IPS DF 19.7 (cell line): ENCODE measurements around the gene ZNF580.

Experiments used
- DNase-seq: peaks from one replicate; pipeline ENCODE4 v3.0.0-alpha.2; 2013; ENCODE audit warnings: low read depth, low spot score

The ZNF580 gene

DNA sequence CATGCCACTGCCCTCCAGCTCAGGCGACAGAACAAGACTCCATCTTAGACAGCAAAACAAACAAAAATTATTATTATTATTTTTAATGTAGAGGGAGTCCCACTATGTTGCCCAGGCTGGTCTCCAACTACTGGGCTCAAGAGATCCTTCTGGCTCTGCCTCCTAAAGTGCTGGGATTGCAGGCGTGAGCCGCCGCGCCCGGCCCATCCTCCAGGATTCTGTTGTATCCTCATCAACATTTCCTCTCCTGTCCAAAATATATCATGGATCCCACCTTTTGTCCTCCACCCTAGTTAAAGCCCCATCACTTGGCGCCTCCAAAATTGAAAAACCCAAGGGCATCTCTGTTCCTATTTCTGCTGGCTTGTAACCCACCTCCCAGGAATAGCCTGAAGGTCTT, 17.7 kb upstream of the ZNF580 start:
- no peak for DNase-seq

DNA sequence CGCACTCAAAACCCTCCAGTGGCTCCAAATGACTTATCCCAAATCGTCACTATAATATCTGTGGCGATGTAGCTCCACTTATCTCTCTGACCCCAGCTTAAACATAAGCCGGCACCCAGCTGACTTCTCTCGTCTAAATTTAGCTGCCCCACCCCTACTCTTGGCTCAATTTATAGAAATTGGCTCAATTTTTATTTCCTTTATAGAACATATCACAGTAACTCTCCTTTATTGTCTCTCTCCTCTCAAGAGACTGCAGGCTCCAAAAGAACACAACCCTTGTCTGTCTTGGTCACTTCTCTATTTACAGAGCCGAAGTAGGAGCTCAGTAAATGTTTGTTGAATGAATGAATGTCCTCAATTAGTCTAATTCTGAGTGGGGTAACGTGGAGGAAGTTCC, 17.2 kb upstream of the ZNF580 start:
- DNase-seq = no peak

DNA sequence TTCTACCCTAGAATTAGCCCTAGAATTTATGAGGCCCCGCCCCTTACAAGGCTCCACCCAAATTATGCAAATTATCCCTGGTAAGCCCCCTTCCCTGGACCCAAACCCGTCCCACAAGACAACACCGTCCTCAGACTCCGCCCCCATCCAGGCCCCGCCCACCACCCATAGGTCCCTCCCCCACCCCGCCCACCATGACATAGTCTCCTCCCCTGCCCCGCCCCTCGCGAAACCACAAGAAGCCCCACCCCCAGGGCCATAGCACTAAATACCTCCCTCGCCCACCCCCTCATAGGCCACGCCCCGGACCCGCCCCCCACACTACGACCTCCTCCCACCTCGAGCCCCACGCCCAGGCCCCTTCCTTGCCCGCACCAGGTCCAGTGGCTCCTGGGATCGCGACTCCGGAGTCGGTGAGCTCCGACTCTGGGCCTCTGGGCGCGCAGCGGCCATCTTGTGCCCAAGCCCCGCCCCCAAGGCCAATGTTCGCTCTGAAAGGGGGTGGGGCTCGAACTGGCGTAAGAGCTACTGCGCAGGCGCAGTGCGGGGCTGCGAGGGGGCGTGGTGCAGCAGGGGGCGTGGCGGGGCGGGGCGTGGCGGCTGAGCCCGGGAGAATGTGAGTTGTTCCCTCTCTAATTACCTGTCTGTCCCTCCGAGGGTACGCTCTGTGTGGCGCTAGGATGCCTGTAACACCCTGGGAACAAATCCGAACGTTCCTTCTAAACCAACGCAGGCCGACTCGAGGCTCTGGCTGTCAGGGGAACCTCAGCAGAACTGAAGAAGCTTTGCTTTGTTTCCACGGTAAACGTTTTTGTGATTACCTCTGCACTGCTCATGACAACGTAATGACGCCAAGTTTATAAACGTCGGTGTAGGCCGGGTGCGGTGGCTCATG, 16.4 kb upstream of the ZNF580 start, which contains the start of gene ZNF784:
Gene ZNF784 (minus strand): TSS at position 458 of the 895 bp plus-strand sequence. CDS start 5 bp downstream, at position 453.
- no peak for DNase-seq

DNA sequence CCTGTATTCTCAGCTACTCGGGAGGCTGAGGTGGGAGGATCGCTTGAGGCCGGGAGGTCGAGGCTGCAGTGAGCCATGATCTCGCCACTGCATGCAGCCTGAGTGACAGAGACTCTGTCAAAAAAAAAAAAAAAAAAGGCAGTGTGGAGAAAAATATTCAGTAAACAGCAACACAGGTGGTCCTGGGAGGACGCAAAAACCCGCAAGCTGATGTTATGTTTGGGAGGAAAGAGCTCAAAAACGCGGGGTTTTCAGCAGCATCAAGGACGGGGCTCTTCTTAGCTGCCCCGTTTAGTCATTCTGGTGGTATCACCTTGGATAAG, 15.8 kb upstream of the ZNF580 start:
- DNase-seq = no peak

DNA sequence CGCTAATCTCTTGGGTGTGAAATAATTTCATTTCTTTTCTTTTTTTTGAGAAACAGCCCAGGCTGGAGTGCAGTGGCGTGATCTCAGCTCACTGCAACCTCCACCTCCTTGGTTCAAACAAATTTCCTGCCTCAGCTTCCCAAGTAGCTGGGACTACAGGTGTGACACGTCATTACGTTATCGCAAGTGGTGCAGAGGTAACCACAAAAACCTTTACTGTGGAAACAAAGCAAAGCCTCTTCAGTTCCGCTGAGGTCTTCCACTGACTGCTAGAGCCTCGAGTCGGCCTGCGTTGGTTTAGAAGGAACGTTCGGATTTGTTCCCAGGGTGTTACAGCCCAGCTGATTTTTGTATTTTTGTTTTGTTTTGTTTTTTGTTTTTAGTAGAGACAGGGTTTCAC, 14.5 kb upstream of the ZNF580 start:
- no peak for DNase-seq

DNA sequence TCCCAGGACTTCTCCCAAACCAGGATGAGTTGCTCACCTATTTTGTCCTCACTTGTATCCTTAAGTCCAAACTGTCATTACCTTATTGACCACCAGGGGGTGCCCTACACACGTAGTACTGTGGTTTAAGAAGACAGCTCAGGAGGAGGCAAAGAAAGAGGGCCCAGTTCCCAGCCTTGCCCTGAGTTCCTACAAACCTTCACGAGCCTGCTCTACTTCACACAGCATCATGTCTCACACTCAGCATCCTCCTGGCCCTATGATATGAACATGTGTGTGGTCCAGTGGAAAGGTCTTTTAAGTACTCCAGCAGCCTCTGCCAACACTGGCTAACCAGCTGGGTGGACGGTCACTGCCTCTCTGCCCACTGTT, 8.4 kb upstream of the ZNF580 start:
- no peak for DNase-seq

DNA sequence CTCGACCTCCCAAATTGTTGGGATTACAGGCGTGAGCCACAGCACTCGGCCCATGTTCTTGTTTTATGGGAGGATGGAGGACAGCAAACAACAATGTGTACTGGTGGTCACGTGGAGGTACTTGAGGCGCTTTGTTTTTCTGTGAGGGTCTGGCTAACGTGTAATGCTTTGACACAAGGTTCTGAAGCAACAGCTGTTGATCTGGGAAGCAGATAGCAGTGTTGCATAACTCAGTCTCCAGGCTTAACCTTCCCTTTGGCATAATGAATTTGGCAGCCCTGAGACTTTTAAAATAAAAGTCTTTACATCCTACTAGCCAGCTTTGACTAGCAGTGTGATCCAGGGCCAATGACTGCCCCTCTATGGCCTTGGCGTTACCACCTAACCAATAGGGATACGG, 6.9 kb upstream of the ZNF580 start:
- no peak for DNase-seq

DNA sequence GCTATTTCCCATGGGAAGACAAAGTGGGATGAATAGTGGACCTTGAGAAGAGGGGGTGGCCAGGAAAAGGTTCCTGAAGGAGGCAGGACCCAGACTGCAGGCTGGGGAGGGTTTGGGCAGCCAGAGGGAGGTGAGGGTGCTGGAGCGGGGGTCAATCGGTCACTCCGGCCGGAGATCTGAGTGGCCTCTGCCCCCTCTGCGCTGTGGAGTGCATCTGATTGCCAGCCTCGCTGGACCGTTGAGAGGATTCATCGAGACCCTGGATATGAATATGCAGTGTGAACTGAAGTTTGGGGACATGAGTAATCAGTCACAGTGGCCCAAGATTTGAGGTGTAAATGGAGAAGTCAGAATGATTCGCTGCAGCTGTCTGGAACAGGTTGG, 5.5 kb upstream of the ZNF580 start:
- DNase-seq = no peak

DNA sequence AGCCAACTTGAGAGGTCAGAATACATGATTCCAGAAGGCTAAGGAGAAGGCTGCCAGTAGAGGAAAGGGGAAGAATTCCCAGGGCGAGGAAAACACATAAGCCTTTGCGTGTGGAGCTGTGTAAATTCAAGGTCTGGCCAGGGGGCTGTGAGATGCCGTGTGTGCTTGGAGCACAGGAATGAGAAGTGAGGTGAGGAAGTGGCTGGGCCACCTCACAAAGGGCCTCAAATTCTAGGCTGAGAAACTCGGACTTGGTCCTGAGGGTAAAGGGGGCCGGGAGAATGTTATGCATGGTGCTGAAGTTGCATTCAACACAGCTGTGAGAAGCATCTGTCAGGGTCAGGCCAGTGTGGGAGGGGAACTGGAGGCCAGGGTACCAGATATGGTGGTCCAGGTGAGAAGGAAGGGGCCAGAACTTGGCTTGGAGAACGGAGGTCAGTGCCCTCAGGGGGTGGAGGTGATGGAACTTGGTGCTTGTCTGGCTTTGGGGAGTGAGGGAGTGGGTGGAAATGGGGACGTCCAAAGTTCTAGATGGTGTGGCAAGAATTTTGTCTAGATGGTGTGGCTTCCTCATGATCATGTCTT, 4.9 kb upstream of the ZNF580 start:
- DNase-seq = no peak

DNA sequence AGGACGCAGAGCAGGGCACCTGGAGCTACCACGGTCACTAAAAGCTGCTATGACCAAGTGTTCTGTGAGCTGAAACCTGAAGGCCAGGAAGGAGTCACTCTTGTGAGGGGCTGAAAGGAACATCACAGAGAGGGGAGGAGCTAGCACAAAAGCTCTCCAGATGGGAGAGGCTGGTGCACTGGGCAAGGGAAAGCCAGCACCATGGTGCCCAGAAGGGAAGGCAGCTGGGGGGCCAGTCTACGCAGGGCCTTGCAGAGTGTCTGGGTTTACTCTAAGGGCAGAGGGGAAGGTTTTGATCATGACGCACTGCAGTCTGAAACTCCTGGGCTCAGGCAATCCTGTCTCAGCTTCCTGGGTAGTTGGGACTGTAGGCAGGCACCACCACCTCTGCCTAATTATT, 4.1 kb upstream of the ZNF580 start:
- DNase-seq = no peak

DNA sequence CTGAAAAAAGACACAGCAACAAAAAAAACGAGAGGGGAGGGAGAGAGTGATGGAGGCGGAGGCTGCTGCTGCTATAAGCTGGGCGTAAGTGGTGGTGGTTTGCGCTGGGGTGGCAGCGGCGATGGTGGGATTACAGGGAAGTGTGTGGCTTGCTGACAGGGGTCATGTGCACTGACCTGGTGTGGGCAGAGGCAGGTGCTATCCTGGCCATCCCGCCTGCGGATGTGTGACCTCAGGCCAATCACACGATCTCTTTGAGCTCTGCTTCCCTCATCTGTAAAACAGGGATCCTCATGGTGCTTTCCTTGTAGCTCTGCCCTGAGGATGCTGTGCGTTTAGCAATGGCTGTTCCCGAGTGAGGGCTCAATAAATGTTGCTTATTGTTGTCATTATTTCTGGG, 3.3 kb upstream of the ZNF580 start:
- DNase-seq = no peak

DNA sequence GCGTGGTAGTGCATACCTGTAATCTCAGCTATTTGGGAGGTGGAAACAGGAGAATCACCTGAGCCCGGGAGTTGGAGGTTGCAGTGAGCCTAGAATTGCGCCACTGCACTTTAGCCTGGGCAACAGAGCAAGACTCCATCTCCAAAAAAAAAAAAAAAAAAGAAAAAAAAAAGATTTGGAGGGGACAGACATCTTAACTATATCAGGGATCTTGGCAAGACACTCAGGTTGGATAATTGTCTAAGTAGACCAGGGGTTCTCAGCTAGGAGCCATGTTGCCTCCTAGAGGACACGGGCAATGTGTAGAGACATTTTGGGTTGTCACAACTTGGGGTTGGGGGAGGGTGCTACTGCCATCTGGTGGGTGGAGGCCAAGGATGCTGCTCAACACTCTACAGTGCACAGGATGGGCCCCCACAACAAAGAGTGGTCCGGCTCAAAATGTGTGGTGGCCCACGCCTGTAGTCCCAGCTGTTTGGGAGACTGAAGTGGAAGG, 1.9 kb upstream of the ZNF580 start:
- no peak for DNase-seq

DNA sequence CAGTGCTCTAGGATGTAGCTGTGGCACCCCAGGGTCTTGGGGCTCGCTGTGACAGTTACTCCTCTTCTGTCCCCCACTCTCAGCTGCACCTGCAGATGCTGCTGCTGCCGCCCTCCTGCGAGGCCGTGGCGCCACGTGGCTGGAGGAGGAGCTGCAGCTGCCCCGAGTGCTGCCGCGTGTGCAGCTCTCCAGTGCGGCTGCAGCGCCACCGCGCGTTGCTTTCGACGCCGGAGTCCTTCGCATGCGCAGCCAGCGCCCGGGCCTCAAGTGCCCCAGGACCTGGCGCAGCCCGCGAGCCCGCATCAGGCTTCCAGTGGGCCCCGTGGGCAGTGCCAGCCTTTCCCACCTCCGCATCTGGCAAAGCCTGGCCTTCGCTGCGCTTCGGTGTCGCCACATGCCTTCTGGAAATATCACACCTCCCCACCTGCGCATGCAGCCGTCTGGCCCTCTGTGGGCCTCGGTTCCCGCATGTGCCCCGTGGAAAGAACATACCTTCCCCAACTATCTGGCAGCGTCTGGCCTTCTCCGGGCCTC, 692 bp upstream of the ZNF580 start:
- no peak for DNase-seq

DNA sequence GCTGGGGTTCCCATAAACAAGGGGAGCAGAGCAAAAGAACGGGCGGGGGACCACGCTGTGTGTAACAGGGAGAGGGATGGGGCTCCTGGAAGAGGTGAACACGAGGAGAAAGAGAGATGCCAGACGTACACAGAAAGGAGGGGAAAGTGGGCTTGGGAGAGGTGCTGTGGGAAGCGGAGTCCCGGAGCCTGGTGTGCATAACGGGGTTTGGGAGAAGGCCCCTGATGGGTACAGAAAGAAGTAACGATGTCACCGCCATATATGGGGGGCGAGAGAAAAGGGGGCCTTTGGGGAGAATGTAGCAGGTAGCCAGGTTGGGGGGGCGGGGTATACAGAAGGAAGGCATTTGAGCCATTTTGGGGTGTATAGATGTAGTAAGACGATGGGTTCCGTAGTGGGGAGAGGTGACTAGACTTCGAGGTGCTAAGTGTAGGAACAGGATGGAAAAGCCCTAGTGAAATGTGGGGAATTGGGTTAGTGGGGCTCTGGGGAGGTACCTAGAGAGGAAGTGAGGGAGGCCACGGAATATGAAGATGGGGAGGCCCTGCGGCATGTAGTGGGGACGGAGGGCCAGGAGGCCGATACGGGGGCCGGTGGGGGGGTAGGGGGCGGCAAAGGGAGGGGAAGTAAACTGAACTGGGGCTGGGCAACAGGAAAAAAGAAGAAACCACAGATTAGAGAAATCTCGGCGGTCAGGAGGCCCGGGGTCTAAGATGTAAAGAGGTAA, 787 bp downstream of the ZNF580 start:
- no peak for DNase-seq

DNA sequence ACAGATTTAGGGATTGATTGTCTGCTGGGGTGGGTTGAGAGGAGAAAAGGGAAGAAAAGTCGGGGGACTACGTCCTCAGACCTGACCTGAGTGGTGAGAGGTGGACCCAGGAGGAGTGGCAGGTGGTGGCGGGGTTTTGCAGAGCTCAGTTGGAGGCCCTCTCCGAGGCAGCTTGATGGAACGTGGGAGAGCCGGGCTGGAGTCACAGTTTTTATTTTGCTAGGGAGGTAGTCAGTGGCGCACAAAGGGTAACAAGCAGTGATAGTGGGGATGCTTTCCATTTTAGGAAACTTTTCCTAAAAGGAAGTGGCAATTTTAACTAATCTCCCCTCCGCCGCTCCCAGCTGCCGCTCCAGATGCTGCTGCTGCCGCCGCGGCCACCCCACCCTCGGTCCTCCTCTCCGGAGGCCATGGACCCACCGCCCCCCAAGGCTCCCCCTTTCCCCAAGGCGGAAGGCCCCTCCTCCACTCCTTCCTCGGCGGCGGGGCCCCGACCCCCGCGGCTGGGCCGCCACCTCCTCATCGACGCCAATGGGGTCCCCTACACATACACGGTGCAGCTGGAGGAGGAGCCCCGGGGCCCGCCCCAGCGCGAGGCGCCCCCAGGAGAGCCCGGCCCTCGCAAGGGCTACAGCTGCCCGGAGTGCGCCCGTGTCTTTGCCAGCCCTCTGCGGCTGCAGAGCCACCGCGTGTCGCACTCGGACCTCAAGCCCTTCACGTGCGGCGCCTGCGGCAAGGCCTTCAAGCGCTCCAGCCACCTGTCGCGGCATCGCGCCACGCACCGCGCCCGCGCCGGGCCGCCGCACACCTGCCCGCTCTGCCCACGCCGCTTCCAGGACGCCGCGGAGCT, 1.6 kb downstream of the ZNF580 start:
- DNase-seq = no peak

DNA sequence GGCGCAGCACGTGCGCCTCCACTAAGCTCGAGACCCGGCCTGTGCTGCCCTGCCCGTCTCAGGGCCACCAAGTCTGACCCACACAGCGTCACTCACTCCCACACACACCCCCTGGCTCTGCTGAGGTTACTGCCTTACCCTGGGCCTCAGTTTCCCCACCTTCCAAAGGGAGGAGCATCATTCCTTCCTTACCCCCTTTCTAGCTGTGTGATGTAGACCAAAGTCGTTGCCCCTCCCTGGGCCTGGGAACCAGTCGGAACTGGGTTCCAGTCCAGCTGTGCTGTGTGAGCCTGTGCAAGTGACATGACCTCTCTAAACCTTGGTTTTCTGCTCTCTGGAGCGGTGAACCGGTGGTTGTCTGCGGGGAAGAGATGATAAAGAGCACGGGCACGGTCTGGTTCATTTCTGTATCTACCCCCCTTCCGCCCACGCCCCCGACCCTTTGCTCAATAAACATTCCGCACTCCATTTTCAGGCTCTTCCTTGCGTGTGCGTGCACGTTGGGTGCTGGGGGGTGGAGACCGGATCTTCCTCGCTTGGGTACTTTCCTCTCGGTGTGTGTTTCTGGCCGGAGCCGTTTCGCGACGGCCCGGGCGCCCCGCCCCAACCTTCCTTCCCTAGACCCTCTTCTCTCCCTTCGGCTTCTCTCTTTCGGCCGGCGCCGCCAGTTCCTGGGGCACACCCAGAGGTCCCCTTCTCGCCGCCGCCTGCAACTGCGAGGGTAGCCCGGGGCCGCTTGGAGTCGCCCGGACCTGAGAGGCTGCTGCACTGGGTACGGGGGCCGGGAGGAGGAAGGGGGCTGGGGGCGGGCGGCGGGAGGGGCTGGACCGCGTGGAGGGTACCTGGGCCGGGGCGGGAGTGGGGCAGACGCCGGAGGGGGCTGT, 2.4 kb downstream of the ZNF580 start, which contains the start of gene ZNF581:
Gene ZNF581 (plus strand): TSS at position 647 of the 884 bp plus-strand sequence. CDS start 923 bp downstream, outside the sequence.
- DNase-seq = no peak

DNA sequence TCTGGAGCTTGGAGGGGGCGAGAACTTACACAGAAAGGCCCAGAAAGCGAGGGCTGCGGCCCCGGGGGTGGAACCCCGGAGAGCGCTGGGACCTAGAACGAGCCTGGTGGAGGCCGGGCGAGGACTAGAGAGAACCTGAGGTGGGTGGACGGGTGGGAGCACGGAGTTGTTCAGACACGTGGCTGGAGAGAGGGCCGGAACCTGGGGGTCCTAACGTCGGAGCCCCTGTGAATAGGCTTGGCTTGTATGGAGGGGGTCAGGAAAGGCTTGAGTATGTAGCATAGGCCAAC, 3.0 kb downstream of the ZNF580 start:
- no peak for DNase-seq

DNA sequence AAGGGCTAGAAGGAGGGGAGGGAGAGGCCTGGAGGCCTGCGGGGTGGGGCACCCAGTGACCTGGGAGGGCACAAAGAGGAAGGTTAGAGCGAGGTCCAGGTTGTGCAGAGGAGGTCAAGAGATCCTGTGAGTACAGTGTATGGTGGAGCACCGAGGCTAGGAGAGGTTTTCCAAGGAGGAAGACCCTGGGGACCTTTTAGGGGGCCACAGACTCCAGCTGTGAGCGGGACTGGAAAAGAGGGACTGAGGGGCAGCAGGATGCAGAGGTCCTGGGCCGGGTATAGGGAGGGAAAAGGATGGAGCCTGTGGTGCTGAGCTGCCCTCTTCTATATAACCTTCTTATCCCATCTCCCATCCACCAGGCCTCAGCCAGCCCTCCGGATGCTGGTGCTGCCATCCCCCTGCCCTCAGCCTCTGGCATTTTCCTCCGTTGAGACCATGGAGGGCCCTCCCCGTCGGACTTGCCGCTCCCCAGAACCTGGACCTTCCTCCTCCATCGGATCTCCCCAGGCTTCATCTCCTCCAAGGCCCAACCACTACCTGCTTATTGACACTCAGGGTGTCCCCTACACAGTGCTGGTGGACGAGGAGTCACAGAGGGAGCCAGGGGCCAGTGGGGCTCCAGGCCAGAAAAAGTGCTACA, 3.5 kb downstream of the ZNF580 start:
- DNase-seq = no peak

DNA sequence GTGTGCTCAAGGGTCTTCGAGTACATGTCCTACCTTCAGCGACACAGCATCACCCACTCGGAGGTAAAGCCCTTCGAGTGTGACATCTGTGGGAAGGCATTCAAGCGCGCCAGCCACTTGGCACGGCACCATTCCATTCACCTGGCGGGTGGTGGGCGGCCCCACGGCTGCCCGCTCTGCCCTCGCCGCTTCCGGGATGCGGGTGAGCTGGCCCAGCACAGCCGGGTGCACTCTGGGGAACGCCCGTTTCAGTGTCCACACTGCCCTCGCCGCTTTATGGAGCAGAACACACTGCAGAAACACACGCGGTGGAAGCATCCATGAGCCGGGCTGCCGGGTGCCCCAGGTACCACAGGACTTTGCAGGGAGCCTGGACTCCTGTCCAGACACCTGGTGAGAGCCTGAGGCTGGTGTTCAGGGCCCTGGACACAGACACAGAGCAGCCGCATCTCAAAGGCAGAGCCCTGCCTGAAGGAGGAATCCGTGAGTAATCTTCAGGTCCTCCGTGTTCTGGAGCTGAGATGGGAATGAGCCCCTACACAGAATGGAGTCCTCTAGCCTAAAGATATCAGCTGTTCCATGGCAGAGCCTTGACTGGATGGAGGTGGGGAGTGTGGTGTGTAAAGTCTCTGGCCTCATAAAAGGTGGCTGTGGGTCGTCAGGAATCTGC, 4.2 kb downstream of the ZNF580 start:
- DNase-seq = no peak

DNA sequence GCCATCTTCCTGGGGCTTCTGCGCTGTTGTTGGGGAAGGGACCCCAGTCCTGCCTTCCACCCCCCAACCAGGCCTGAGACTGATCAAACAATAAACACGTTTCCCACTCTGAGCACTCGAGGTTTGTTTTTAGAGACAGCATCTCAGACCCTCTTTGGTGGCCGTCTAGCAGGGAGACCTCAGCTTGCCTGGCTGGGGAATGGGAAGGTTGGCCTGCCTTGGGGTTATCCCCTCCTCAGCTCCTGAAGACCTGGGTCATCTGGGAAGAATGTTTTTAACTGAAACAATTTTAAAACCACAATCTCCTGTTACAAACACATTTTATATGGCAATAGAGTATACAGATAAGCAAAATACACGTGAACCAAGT, 4.7 kb downstream of the ZNF580 start:
- no peak for DNase-seq
